Thyroid gland (tissue), 4 donors: ENCODE data around the gene HSPD1.

Experiments used
- CTCF ChIP-seq, 6 experiments: fragments of 200-600 bp in 3 of 6; fragments of 450-650 bp in 3 of 6; sonication (generic) in 3 of 6; IDR thresholded peaks; one replicate each; pipeline ENCODE4 v1.5.1; 2016 to 2019; ENCODE audit warnings: antibody characterized with exemption in 6 of 6, mild to moderate bottlenecking in 2 of 6, inconsistent platforms in 1 of 6, moderate library complexity in 1 of 6
- POLR2A ChIP-seq, 2 donors: fragments of 450-650 bp; IDR thresholded peaks; one replicate each; pipeline ENCODE4 v1.6.1; 2017; ENCODE audit warnings: antibody characterized with exemption in 2 of 2, mild to moderate bottlenecking in 2 of 2, moderate library complexity in 1 of 2

DNA sequence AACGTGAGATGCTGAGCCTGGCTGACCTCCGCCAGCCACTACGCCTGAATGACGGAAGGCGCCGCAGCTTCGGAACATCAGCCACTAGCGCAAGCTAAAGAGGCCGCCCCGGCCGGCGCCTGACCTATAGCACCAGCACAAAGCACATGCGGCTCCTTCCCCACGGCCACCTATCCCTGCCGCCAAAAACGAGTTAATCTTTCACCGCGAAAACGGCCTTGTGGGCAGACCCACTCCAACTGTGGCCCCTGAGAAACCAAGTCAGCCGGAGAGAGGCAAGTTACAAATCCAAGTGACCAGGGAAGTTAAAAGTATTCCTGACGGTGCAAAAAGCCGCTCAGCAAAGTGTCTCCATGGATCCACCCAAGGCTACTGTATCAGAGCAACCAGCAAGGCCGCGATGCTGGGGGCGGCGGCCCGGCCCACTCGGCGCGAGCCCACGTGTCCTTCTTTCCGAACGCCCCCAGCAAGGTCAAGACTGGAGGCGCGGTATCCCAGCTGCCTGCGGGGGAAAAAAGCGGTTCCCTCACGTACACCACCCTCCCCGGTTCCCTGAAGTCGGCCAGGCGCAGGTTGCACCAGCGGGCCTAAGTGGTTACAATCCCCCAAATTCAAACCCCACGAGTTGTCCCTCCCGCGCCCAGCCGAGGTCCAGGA lies 575 bp downstream of the HSPD1 start:
- no peak for TF ChIP-seq CTCF (IDR thresholded peaks at IDR 0.05)
- TF ChIP-seq POLR2A (IDR thresholded peaks at IDR 0.05): peak in 1 of 2 donors; percentile 43
